ENCODE measurements around the gene SLC1A7.

Gene SLC1A7

GRCh38 chr1:53090227-53091147 is 52.0 kb downstream of the SLC1A7 start:
- DNase-seq (ENCODE audit: low spot score), result no peak

DNA sequence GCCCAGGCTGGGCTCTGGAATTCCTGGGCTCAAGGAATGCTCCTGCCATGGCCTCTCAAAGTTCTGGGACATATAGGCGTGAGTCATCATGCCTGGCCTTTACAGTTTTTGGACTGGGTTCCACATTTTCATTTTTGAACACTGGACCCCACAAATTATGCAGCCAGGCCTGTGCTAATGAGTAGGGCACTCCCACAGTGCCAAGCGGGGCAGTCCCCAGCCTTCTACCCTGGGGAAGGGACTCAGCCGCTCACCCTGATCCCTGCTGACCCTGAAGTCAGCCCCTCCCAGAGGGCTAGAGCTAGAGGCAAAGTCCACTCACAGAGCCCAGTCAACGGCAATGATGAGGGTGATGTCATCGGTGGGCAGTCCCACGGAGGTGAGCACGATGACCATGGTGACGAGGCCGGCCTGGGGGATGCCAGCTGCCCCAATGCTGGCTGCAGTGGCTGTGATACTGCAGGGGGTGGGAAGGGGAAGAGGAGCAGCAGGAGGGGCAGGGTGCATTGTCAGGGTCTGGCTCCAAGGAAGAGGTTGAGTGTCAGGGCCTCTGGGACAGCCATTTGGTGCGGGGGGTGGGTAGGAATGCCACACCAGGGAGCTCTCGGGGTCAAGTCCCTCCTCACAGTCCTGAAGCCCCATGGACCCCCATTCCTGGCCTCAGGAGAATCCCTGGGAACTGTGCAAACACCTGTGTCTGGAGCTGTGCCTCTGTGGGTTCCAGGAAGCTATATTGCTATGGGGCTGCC is 52.8 kb downstream of the SLC1A7 start:
- no peak for DNase-seq (ENCODE audit: low spot score)

GRCh38 chr1:53088616-53089300 is 53.7 kb downstream of the SLC1A7 start:
- DNase-seq (ENCODE audit: low spot score), result no peak

DNA sequence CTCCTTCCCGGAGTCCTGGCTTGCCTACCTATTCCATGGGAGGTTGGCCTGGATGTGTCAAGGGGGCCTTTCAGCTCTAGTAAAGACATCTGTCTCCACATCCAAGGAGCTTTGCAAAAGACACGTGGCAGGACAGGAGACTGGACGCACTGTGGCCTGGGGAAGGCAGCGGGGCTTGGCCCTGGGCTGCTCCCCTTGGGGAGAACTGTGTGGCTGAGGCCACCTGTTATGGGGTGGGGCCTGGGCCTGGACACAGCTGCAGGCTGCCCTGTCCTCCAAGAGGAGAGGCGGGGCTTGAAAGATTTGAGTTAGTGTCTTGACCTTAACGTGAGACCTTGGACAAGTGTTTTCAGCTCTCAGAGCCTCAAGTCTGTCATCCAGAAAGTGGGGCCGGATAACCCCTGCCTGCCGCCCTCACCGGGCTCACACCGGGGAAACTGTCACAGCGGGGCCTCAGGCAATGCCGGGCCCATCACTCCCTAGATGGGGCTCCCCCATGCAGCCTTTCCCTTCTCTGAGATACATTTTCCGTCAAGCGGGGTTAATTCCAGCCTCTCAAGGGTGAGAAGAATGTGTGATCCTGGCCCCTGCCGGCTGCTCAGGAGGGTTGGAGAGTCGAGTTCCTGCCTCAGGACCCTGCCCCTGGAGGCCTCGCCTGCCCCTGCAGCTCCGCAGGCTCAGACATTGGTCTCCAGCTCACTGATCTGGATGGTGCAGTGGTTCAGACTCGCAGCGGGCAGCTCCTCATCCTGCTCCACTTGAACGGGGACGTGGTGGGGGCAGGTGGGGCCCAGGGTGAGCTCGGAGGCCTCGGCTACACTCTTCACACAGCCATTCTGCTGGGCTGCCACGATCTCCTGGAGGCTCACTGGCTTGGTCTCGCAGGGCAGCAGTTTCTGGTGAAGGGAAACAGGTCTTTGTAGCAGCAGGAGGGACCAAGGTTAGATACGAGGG is 54.8 kb downstream of the SLC1A7 start:
- no peak for DNase-seq (ENCODE audit: low spot score)

DNA sequence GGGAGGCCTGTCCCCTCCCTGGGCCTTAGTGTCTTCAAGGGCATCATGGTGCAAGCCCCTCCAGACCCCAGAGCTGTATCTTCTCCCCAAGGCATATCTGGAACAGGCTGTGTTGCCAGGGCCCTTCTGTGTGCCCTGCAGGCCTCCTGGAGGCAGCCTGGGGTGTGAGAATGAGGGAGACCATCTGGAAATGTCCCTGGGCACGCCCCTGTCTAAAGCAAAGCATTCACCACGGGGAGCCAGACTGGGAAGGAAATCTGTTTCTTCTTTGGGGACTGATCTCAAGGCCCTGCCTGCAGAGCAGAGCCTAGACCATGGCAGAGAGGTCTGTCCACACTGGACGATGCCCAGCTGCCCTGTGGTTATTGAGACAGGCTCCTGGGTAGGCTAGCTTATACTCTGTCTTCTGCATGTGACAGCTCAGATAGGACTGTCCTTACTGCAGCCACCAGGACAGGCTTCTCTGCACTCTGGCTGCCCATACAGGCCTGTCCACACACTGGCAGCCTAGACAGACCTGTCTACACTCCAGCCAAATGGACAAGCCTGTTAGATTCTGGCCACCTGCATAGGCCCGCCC is 55.9 kb downstream of the SLC1A7 start:
- no peak for DNase-seq (ENCODE audit: low spot score)

DNA sequence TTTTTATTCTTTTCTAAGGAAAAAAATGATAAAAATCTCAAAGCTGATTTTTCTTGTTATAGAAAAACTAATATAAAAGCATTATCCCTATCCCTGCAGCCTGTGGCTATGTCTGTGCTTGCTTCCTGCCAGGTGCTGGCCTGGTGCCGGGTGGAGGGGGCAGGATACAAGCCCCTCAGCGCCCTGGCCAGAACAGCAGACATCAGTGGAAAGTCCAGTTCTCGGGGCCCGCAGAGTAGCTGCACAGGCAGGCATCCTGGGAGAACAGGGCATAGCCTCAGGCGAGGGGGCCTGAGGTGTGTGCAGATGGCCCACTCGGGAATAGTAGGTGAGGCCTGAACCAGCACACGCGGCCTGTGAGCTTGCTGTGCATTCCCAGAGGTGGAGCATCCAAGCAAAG is 57.0 kb downstream of the SLC1A7 start:
- no peak for DNase-seq (ENCODE audit: low spot score)

DNA sequence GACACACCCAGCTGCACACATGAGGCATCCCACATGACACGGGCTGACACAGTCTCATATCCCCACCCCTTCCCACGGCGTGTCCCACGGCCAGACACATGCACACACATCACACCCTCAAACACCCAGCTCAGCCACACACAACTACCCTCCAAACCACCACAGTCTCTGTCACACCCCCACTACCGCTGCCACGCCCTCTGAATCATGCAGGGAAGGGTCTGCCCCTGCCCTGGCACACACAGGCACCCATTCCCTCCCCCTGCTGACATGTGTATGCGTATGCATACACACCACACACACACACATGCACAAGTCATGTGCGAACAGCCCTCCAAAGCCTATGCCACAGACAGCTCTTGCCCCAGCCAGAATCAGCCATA is 57.9 kb downstream of the SLC1A7 start:
- no peak for DNase-seq (ENCODE audit: low spot score)

DNA sequence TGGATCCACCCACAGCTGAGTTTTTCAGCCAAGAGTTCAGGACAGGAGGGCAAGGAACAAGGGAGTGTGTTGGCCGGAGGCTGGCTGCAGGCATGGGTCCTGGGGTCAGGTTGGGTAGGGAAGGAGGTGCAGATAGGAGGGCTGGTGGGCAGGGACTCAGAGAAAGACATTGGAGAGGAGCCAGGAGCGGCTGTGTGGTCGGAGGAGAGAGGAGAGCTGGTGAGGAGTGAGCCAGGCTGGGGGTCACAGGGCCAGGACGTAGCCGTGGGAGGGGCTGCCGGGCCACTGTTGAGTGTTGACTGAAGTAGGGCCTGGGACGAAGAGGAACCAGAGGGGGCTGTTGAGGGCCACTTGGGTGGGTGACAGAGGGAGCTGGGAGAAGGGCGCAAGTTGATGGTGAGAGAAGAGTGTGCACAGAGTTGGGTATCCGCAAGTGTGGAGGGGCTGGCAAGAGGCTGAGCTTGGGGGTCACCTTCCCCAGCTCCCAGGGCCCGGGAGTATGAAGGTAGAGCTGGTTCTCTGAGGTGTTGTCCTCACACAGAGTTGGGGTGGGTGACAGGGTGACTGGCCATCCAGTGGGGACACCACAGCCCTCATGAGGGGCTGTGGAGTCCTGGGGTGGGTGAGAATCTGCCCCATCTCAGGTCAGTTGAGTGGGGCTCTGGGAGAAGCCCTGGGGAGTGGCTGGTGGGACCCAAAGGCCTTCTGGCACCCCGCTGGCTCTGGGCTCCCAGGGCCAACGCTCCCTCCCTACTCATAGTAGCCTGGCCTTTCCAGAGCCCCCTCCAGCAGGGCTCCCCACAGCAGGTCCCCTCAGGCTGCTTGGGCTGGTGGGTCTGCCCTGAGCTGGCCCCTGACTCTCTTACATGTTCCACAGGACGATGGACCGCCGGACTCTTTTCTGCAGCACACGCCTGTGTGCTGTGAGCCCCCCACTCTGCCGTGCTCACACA is 58.5 kb downstream of the SLC1A7 start:
- DNase-seq (ENCODE audit: low spot score), result no peak

DNA sequence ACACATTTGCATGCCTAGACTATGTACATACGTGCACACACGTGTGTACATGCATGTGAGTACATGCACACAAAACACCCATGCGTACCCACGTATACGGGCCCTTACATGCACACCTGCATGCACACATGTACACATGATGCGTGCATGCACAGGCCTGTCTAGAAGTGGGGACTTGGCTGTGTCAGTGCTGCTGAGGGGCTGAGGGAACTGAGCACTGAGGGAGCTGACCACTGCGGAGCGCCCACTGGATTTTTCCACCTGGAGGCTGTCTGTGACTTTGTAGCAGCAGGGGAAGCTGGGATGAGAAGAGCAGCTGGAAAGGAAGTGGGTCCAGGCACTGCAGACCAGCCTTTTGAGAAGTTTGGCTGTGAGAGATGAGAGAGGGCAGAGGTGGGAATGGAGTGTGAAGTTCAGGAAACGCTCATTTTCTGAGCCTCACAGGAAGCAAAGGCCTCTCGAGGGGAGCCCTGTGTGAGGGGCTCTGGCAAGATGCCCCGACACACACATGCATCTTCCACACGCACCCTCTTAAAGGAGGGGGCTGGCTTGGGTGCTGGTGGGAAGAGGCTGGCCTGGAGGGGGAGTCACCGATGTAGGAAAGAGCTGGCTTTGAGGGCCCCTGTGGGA is 59.5 kb downstream of the SLC1A7 start:
- no peak for DNase-seq (ENCODE audit: low spot score)

DNA sequence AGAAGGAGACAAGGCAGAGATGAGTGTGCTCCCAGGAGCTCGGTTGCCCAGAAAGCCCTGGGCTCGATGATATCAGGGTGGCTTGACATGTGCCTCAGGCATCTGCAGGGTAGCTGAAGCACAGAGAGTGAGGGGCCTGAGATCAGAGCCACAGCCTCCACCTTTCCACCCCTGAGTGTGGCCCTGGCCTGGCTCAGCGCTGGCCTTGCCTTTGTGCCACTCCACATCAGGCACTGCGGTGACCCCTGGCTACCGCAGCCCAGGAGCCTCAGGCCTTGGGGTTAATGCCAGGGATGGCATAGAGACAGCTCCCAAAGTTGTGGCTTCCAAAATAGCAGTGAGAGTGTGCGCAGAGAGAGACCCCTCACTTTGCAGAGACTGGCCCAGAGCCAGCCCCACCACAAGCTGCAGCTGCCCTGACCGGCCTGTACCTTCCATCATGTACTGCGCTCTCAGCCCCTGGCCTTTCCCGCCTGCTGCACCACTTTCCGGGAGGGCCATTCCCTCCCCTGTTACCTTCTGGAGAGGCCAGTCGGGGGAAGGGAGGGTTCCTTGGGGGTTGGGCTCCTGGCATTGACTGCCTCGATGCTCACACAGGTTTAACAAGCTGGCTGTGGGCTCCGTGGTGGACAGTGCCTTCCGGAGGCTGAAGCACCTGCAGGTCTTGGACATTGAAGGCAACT is 60.9 kb downstream of the SLC1A7 start:
- no peak for DNase-seq (ENCODE audit: low spot score)

DNA sequence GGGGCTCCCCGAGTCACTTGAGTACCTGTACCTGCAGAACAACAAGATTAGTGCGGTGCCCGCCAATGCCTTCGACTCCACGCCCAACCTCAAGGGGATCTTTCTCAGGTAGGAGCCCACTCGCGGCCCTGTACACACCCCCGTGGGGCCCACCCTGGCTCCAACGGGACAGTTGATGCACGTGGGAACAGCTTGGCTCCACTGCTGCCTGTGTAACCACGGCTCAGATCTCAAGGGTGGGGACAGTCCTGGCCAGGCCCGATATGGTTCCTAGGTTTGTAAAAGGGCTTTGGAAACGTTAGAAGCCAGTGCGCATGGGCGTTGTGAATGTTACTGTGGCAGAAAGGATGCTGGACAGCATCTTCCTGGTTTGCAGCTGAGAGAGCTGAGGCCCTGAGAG is 61.7 kb downstream of the SLC1A7 start:
- DNase-seq (ENCODE audit: low spot score), result no peak

DNA sequence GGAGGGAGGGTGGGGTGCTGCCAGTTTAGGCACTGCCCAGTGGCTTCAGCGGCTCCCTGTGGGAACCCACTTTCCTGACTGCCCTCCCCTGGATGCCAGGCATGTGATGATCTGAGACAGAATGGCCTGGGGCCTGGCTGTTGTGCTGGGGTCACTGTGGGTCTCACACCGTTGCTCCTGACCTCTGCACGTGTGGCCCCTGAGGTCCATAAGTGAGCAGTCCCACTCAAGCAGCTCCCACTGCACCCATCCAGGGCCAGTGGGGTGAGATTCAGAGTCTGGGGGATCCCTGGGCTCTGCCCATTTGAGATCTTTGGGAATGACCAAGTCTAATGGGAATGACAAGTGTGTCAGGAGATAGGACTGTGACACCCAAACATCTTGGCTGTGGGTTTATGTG is 62.4 kb downstream of the SLC1A7 start:
- DNase-seq (ENCODE audit: low spot score), result no peak

DNA sequence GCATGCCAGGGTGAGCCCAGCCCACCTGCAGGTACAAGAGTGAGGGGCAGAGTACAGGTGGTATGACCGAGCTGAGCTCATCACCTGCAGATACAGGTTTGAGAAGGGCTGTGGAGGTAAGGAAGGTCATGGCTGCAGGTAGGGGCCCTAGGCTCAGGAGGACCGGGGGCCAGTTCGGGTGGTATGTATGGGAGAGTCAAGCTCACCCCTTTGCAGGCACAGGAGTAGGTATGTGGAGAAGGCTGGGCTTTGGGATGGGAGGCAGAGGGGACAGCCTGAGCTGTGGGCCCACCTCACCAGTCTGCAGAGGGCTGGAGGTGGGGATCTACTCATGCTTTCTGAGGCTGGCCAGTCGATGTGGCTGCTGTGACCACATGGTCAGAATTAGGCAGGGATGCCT is 63.2 kb downstream of the SLC1A7 start:
- no peak for DNase-seq (ENCODE audit: low spot score)

- DNase-seq (ENCODE audit: low spot score), result no peak
Observed at GRCh38 chr1:53078333-53079101, 63.9 kb downstream of the SLC1A7 start.

DNA sequence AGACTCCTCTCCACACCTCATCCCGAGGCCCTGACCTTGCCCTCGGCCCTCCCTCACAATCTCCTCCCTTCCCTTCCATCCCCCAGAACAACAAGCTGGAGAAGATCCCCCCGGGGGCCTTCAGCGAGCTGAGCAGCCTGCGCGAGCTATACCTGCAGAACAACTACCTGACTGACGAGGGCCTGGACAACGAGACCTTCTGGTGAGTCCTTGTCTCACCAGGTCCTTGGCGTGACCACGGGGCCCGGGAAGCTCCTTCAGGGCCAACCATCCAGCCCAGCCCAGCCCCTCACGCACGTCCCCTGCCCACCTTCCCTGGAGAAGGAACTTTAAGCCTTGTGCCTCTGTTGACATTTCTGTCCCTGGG is 64.9 kb downstream of the SLC1A7 start:
- DNase-seq (ENCODE audit: low spot score), result no peak

DNA sequence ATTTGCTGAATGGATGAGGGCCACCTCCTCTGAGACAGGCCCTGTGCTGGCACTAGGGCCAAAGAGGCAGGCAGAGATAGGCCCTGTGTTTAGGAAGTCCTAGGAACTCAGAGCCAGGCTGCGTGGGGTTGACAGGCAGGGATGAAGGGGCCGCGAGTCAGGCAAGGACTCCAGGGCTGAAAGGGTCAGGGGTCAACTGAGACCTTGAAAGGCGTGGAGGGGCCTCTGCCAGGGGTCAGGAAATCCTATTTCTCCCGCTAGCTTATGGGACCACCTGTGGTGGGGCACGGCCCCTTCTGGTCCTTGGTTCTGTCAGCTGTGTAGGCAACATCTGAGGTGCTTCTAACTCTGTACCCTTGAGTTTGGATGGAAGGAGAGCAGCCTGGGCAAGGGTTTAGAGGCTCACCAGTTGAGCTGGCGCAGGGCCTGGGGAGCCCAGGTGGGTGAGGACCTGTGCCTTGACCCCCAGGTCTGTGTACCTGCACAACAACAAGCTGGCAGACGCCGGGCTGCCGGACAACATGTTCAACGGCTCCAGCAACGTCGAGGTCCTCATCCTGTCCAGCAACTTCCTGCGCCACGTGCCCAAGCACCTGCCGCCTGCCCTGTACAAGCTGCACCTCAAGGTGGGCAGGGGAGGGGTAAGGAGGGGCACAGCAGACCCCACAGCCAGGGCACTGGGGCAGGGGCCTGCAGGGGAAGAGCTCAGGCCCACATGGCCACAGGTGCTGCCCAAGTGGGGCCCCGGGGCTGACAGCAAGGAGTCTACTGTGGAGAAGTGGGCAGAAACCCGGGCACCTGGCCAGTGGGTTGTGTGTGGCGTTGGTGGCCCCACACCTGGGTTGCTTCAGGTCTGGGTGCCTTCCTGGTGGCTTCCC is 65.5 kb downstream of the SLC1A7 start:
- DNase-seq (ENCODE audit: low spot score), result no peak

- DNase-seq (ENCODE audit: low spot score), result no peak
Observed at GRCh38 chr1:53076165-53076564, 66.3 kb downstream of the SLC1A7 start.

All from AG08395 (cell line).